ENCODE results near the gene BCAN.

DNA sequence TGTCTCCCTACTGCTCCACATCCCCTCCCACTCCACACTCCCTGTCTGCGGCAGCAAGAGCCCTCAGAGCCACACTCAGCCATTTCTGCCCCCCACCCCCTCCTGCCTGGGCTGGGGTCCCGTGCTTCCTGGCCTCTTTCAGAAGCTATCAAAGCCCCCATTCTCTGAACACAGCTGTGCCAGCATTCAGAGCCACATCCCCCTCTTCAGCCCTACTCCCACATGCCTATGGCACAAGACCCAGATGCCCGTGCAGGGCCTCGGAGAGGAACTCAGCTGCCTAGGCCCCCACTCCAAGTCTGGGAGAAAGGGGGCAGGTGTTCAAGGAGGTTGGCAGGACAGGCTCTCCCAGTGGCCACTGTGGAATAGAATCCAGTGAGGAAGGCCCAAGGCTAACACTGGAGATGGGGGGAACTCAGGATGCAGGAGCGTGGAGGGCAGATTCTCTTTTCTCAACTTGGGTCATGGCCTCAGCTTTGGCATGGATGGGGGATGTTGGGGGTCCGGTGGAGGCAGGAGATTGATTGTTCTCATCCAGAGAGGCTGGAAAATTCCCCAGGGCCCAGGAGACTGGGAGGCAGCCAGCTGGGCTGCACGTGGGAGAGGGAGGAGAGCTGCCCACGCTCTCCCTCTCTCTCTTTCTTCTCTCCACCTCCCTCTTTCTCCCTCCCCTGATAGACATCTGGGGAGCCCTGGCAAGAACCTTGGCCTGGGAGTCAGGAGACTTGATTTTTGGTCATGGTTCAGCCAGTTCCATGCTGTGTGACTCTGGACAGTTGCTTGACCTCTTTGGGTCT lies 3.5 kb upstream of the BCAN start:
- TF ChIP-seq CTCF (IDR thresholded peaks at IDR 0.05 in 8 of 11, conservative IDR thresholded peaks at IDR 0.05 in 3 of 11) (no peak), POLR2AphosphoS5 (IDR thresholded peaks at IDR 0.05) (no peak)

Measured in spleen (tissue), 7 donors.